Right atrium auricular region (tissue), 2 donors: ENCODE measurements around the gene LDLRAD3. TPM values are rescaled to one million over a fixed set of nuclear protein-coding genes. Genes with fewer than 3 reads are reported as not detected.

Source experiments
- DNase-seq: peaks from one replicate; pipeline ENCODE4 v3.0.0-alpha.2; 2019; ENCODE audit warnings: low spot score
- H3K27ac ChIP-seq, 2 donors: fragments of 200-600 bp; sonication (generic); 1 replicate in 1 of 2; 2 replicates in 1 of 2; pipeline ENCODE4 v1.5.1; 2016 to 2019
- H3K27me3 ChIP-seq, 2 donors: fragments of 200-600 bp; sonication (generic); one replicate each; pipeline versions ENCODE4 v1.5.1 to v1.6.0; 2017 to 2019
- H3K36me3 ChIP-seq: fragments of 200-600 bp; sonication (generic); one replicate; pipeline ENCODE4 v1.5.1; 2016
- H3K4me1 ChIP-seq, 2 donors: fragments of 200-600 bp; sonication (generic); one replicate each; pipeline versions ENCODE4 v1.5.1 to v1.6.0; 2017 to 2019
- H3K4me3 ChIP-seq, 2 donors: fragments of 200-600 bp; sonication (generic); 1 replicate in 1 of 2; 2 replicates in 1 of 2; pipeline ENCODE4 v1.5.1; 2017 to 2019; ENCODE audit warnings: mild to moderate bottlenecking in 1 of 2, moderate library complexity in 1 of 2
- H3K9me3 ChIP-seq, 2 donors: fragments of 200-600 bp; sonication (generic); one replicate each; pipeline ENCODE4 v1.5.1; 2019
- CTCF ChIP-seq, 2 donors: fragments of 200-600 bp; sonication (generic); IDR thresholded peaks; one replicate each; pipeline ENCODE4 v1.5.1; 2019; ENCODE audit warnings: antibody characterized with exemption in 2 of 2
- total RNA-seq, 2 donors: library from RNA; depleted of rRNA; stranded (reverse); fragments of >200 nt; gene quantifications; one replicate each; pipeline ENCODE4 v1.1.0, GENCODE V29; 2016

LDLRAD3 gene
- total RNA-seq, 2 donors from 2014 or later = 3.6 to 7.0 TPM

DNA sequence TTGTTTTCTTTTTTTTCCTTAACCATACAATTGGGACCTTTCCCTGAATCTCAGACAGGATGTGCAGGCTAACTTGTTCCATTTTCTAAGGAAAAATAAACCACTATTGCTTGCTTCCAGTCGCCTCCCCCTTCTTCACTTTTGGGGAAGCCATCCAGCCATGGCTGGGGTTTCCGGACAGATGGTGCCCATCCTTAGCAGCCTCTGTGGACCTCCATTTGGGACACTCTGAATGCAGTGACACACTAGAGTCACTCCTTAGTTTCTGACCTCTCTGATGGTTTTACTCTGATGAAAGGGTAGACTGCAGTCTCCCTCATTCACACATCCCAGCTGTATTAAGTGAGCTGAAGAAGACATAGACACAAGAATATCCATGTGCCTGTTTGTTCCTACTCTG is 198.1 kb downstream of the LDLRAD3 start:
- TF ChIP-seq CTCF (IDR thresholded peaks at IDR 0.05) = no peak
- no peaks in the 10 kb centered on the region for H3K9me3 ChIP-seq
- no peak overlapping the region for H3K4me3 ChIP-seq
- no peaks in the 10 kb centered on the region for H3K36me3 ChIP-seq
- no peaks in the 10 kb centered on the region for H3K4me1 ChIP-seq
- H3K27me3 ChIP-seq = no peaks in the 10 kb centered on the region
- no peak overlapping the region for H3K27ac ChIP-seq
- no peak for DNase-seq

GRCh38 chr11:36142439-36142838 is 198.6 kb downstream of the LDLRAD3 start:
- no peak for TF ChIP-seq CTCF (IDR thresholded peaks at IDR 0.05)
- Histone ChIP-seq H3K4me1 (no peaks in the 10 kb centered on the region), H3K4me3 (no peak overlapping the region), H3K9me3 (no peaks in the 10 kb centered on the region), H3K27me3 (no peaks in the 10 kb centered on the region), H3K27ac (no peak overlapping the region), H3K36me3 (no peaks in the 10 kb centered on the region)
- no peak for DNase-seq

- Histone ChIP-seq H3K9me3 (no peaks in the 10 kb centered on the region), H3K4me1 (no peaks in the 10 kb centered on the region), H3K4me3 (no peak overlapping the region), H3K36me3 (no peaks in the 10 kb centered on the region), H3K27me3 (no peaks in the 10 kb centered on the region), H3K27ac (no peak overlapping the region)
- TF ChIP-seq CTCF (IDR thresholded peaks at IDR 0.05) = no peak
- no peak for DNase-seq
Observed at GRCh38 chr11:36142879-36143278, 199.0 kb downstream of the LDLRAD3 start.

DNA sequence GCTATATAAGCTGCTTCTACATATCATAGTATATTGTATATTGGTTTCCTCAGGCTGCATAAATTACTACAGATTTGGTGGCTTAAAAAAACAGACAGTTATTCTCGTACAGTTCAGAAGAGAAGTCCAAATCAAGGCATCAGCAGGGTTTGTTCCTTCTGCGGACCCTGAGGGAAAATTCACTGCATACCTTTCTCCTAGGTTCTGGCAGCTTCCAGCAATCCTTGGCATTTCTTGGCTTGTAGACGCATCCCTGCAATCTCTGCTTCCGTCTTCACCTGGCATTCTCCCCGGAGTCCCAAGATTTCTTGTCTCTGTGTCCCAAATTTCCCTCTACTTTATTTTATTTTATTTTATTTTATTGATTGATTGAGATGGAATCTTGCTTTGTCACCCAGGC is 202.6 kb downstream of the LDLRAD3 start:
- TF ChIP-seq CTCF (IDR thresholded peaks at IDR 0.05) = no peak
- no peaks in the 10 kb centered on the region for H3K27me3 ChIP-seq
- no peak for DNase-seq
- no peaks in the 10 kb centered on the region for H3K9me3 ChIP-seq
- H3K27ac ChIP-seq = no peak overlapping the region
- H3K4me3 ChIP-seq = no peak overlapping the region
- no peaks in the 10 kb centered on the region for H3K36me3 ChIP-seq
- peaks cover 0 to 8% of the 10 kb centered on the region in 2 donors for H3K4me1 ChIP-seq

- Histone ChIP-seq H3K9me3 (no peaks in the 10 kb centered on the region), H3K27ac (no peak overlapping the region), H3K27me3 (no peaks in the 10 kb centered on the region), H3K4me1 (peaks cover 0 to 8% of the 10 kb centered on the region in 2 donors), H3K36me3 (no peaks in the 10 kb centered on the region), H3K4me3 (no peak overlapping the region)
- no peak for DNase-seq
- no peak for TF ChIP-seq CTCF (IDR thresholded peaks at IDR 0.05)
Observed at GRCh38 chr11:36147491-36147890, 203.6 kb downstream of the LDLRAD3 start.

DNA sequence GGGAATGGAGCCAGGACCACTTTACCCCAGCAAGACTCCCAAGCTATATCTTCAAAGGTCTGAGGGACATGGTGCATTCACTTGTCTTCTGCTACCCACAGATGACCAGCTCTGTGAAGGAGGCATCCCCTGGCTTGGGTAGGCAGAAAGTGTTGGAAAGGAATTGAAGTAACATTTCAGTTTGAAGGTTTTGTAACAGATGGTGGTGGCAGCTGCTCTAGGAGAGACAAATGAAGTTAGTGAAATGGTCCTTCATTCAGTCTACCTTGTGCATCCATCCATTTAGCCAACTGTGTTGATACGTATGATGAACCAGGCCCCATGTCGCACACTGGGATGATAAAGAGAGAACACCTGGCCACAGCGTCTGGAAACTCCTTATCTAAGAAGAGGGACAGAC is 204.8 kb downstream of the LDLRAD3 start:
- Histone ChIP-seq H3K4me3 (no peak overlapping the region), H3K27me3 (no peaks in the 10 kb centered on the region), H3K9me3 (no peaks in the 10 kb centered on the region), H3K36me3 (no peaks in the 10 kb centered on the region), H3K27ac (no peak overlapping the region), H3K4me1 (peaks cover 0 to 8% of the 10 kb centered on the region in 2 donors)
- DNase-seq = no peak
- no peak for TF ChIP-seq CTCF (IDR thresholded peaks at IDR 0.05)
